Suprapubic skin (tissue), 4 donors: ENCODE data around the gene CNPY3. TPM values are rescaled to one million over a fixed set of nuclear protein-coding genes. Genes with fewer than 3 reads are reported as not detected.

ENCODE experiments used
- DNase-seq, 2 donors: peaks; one replicate each; pipeline ENCODE4 v3.0.0-alpha.2; 2019; ENCODE audit warnings: low spot score in 2 of 2
- H3K27ac ChIP-seq: fragments of 200-600 bp; sonication (generic); one replicate; pipeline ENCODE4 v1.5.1; 2019
- H3K27me3 ChIP-seq: fragments of 200-600 bp; sonication (generic); one replicate; pipeline ENCODE4 v1.5.1; 2019
- H3K36me3 ChIP-seq: fragments of 200-600 bp; sonication (generic); one replicate; pipeline ENCODE4 v1.5.1; 2019
- H3K4me1 ChIP-seq: fragments of 200-600 bp; sonication (generic); one replicate; pipeline ENCODE4 v1.5.1; 2019
- H3K4me3 ChIP-seq: fragments of 200-600 bp; sonication (generic); one replicate; pipeline ENCODE4 v1.5.1; 2019; ENCODE audit warnings: mild to moderate bottlenecking
- H3K9me3 ChIP-seq: fragments of 200-600 bp; sonication (generic); one replicate; pipeline ENCODE4 v1.5.1; 2019
- EP300 ChIP-seq: sonication (generic); formaldehyde crosslinking; IDR thresholded peaks from one replicate; pipeline ENCODE4 v1.6.1; 2017; ENCODE audit warnings: antibody characterized with exemption
- POLR2A ChIP-seq, 2 donors: fragments of 450-650 bp; IDR thresholded peaks; one replicate each; pipeline ENCODE4 v1.6.1; 2017; ENCODE audit warnings: antibody characterized with exemption in 2 of 2, mild to moderate bottlenecking in 2 of 2, moderate library complexity in 2 of 2
- POLR2AphosphoS5 ChIP-seq, 3 donors: sonication (generic); formaldehyde crosslinking; IDR thresholded peaks; one replicate each; pipeline ENCODE4 v1.6.1; 2017; ENCODE audit warnings: antibody characterized with exemption in 3 of 3
- WGBS: methylation state at CpG from one replicate; pipeline ENCODE4 v1.1.5; 2018; 5-methylcytosine and 5-hydroxymethylcytosine counted together
- total RNA-seq, 4 donors: library from RNA; depleted of rRNA; stranded (reverse); fragments of >200 nt; gene quantifications; one replicate each; pipeline ENCODE4 v1.1.0, GENCODE V29; 2016
- TF ChIP-seq, protein P1 (sequence below), 2 donors: fragments of 200-600 bp in 1 of 2; fragments of 450-650 bp in 1 of 2; sonication (generic) in 1 of 2; IDR thresholded peaks; one replicate each; pipeline ENCODE4 v1.5.1; 2016 to 2019; ENCODE audit warnings: antibody characterized with exemption in 2 of 2, mild to moderate bottlenecking in 1 of 2, moderate library complexity in 1 of 2

Gene CNPY3
- total RNA-seq, 4 donors from 2014 or later: 19.0 to 26.4 (median 23.2) TPM

DNA sequence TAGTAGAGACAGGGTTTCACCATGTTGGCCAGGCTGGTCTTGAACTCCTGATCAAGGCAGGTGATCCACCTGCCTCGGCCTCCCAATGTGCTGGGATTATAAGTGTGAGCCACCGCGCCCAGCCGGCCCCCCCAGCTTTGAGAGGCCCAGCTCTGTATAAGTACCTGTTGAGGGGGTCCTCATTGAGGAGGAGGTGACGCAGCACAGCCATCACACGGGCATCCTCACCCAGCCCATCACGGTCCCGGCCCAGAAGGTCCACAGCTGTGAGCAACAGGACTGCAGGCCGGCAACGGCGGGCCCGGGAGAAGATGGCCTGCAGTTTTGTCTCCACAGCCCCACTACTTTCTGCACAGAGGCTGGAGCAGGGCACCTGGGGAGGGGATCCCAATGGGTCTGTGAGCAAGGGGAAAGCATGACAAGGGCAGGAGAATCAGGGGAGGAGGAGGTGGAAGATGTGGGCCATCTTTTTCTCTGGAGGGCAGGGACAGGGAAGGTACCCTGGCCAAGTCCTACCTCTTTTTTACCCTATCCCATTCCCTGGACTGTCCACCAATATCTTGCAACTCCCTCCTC, 38.9 kb downstream of the CNPY3 start:
- DNase-seq: no peak
- Histone ChIP-seq H3K27me3 (no peaks in the 10 kb centered on the region), H3K4me1 (no peaks in the 10 kb centered on the region), H3K4me3 (no peak overlapping the region), H3K9me3 (no peaks in the 10 kb centered on the region), H3K36me3 (peaks cover 51% of the 10 kb centered on the region), H3K27ac (no peak overlapping the region)
- WGBS: 94% methylated on average over 8 of the region's 12 CpGs
- TF ChIP-seq POLR2AphosphoS5 (IDR thresholded peaks at IDR 0.05): no peak
- no peak for TF ChIP-seq POLR2A (IDR thresholded peaks at IDR 0.05)
- TF ChIP-seq, protein P1, sequence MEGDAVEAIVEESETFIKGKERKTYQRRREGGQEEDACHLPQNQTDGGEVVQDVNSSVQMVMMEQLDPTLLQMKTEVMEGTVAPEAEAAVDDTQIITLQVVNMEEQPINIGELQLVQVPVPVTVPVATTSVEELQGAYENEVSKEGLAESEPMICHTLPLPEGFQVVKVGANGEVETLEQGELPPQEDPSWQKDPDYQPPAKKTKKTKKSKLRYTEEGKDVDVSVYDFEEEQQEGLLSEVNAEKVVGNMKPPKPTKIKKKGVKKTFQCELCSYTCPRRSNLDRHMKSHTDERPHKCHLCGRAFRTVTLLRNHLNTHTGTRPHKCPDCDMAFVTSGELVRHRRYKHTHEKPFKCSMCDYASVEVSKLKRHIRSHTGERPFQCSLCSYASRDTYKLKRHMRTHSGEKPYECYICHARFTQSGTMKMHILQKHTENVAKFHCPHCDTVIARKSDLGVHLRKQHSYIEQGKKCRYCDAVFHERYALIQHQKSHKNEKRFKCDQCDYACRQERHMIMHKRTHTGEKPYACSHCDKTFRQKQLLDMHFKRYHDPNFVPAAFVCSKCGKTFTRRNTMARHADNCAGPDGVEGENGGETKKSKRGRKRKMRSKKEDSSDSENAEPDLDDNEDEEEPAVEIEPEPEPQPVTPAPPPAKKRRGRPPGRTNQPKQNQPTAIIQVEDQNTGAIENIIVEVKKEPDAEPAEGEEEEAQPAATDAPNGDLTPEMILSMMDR (IDR thresholded peaks at IDR 0.05): no peak
- TF ChIP-seq EP300: no peak

DNA sequence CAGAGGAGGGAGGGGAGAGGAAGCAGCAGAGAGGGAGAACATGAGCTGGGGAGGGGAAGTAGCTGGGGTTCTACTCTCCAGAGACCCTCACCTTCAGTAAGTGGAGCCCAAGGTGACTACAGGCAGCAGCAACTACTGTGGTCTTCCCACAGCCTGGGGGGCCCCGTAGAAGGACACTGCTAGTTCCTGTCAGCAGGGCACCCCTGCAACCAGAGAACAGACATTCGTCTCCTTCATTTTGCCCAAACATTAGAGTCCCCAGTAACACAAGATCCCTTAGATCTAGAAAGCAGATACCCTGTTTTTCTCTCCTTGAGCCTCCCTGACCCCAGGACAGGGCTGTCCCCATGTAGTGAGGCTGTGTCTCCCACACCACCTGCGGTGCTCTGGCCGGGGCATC, 39.5 kb downstream of the CNPY3 start:
- no peak overlapping the region for H3K27ac ChIP-seq
- H3K9me3 ChIP-seq: no peaks in the 10 kb centered on the region
- H3K27me3 ChIP-seq: no peaks in the 10 kb centered on the region
- H3K4me3 ChIP-seq: no peak overlapping the region
- no peak for TF ChIP-seq POLR2A (IDR thresholded peaks at IDR 0.05)
- DNase-seq: no peak
- peaks cover 46% of the 10 kb centered on the region for H3K36me3 ChIP-seq
- H3K4me1 ChIP-seq: no peaks in the 10 kb centered on the region
- WGBS: 100% methylated on average over 2 of the region's 4 CpGs

DNA sequence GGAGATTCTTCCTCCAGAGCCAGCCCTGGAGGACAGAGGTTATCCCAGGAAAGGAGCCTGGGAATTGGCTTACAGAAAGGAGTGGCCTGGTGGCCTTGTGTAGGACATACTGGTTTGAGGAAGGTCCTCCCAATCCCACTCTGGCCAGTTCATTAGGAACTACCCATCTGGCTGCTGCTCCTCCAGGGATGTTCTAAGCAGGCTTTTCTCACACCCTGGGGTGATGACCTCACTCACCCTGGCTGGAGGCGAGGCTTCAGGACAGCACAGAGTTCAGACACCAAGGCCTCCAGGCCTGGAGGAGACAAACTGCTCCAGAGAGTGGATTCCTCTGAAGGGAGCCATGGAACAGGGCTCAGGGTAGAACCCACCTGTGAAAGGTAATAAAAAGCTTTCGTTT, 40.2 kb downstream of the CNPY3 start:
- Histone ChIP-seq H3K4me1 (no peaks in the 10 kb centered on the region), H3K27ac (no peak overlapping the region), H3K4me3 (no peak overlapping the region), H3K36me3 (peaks cover 39% of the 10 kb centered on the region), H3K9me3 (no peaks in the 10 kb centered on the region), H3K27me3 (no peaks in the 10 kb centered on the region)
- 93% methylated on average over 2 of the region's 2 CpGs for WGBS
- TF ChIP-seq POLR2AphosphoS5 (IDR thresholded peaks at IDR 0.05): no peak
- TF ChIP-seq, protein P1 (IDR thresholded peaks at IDR 0.05): no peak
- no peak for TF ChIP-seq EP300
- no peak for TF ChIP-seq POLR2A (IDR thresholded peaks at IDR 0.05)
- no peak for DNase-seq

DNA sequence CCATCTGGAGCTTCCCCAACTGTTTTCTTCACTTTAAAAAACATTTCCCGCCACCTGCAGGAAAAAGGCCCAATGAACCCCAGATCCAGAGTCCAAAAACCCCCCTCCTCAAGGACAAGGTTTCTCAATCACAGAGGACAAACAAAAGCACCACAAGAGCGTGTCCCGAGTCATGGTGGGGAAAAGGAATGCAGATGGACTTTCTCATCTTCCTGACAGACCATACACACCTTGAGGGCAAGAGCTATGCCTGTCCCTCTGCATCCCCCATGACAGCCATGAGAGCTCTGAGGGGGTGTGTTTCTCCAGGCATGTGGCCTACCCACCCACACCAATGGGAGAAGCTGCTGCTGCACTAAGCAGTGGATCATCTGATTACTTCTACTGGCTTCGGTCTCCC, 40.7 kb downstream of the CNPY3 start:
- H3K36me3 ChIP-seq: peaks cover 34% of the 10 kb centered on the region
- TF ChIP-seq EP300: no peak
- 92% methylated on average over 4 of the region's 4 CpGs for WGBS

DNA sequence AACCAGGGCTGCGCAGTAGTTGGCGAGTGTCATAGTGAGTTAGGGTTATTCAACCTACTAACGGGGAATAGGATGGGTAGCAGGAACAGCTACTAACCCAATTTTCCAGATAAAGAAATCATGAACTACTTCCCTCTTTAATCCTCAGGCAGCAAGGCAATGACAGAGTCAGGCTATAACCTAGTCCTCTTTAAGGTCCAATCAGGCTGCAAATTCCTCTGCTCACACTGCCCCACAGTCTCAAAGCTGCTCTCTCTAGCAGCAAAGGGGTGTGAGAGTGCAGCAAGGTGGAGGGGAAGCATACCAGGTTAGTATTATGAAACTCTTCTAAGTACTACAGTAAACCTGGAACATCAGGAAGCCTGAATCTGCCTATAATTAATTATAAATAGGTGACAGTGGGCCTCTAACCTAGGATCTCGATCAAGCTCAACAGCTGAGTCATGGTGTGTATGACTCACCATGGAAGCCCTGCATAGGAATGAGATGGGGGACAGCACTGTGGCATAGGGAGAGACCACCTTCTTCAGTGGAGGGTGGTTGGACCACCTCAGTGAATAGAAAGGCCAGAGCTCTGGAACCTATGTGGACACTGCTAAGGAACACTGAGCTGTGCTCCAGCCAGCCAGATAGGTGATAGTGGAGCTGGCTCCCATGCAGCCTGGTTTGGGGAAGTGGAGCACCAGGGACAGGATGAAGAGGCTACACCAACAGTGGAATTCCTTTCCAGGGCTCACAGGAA, 41.8 kb downstream of the CNPY3 start:
- TF ChIP-seq EP300 (no peak), POLR2A (IDR thresholded peaks at IDR 0.05) (no peak), POLR2AphosphoS5 (IDR thresholded peaks at IDR 0.05) (no peak)
- TF ChIP-seq, protein P1 (IDR thresholded peaks at IDR 0.05): no peak
- peaks cover 23% of the 10 kb centered on the region for H3K36me3 ChIP-seq
- DNase-seq: no peak
- H3K9me3 ChIP-seq: no peaks in the 10 kb centered on the region
- H3K27ac ChIP-seq: no peak overlapping the region
- H3K4me3 ChIP-seq: no peak overlapping the region
- WGBS: 74% methylated on average over 4 of the region's 4 CpGs
- peaks cover 3% of the 10 kb centered on the region for H3K4me1 ChIP-seq
- H3K27me3 ChIP-seq: no peaks in the 10 kb centered on the region

More for the DNA sequence above, 40.7 kb downstream of the CNPY3 start:
- no peaks in the 10 kb centered on the region for H3K9me3 ChIP-seq
- no peak for DNase-seq
- H3K4me3 ChIP-seq: no peak overlapping the region
- H3K27ac ChIP-seq: no peak overlapping the region
- H3K4me1 ChIP-seq: no peaks in the 10 kb centered on the region
- no peaks in the 10 kb centered on the region for H3K27me3 ChIP-seq

DNA sequence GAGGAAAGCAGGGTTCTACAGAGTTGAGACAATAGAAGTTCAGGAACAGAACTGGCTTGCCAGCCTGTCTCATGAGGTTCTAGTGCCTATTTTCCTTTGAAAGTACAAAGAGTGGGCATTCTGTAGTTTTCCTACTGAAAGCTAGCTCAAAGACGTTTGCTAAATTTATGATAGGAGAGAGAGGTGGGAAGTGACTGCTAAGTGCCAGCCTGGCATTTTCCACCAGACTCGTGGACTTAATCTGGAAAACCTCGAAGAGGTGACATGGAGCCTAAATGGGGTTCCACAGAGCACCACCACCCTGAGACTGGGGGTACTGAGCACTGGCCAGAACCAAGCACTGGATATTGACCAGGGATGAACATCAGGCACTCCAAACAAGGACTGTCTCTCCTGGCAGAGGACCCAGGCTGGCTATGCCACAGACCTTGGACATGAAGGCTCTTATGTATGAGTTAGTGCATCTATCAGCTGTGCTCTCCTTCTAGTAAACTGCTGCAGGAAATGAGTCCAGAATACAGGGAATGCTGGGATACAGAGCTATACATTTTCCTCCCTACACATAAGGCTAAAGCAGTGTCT, 42.6 kb downstream of the CNPY3 start:
- no peaks in the 10 kb centered on the region for H3K9me3 ChIP-seq
- no peak for TF ChIP-seq EP300
- no peak overlapping the region for H3K4me3 ChIP-seq
- WGBS: 91% methylated on average over 3 of the region's 3 CpGs
- H3K27me3 ChIP-seq: no peaks in the 10 kb centered on the region
- peaks cover 3% of the 10 kb centered on the region for H3K4me1 ChIP-seq
- DNase-seq: no peak
- H3K36me3 ChIP-seq: peaks cover 17% of the 10 kb centered on the region
- no peak overlapping the region for H3K27ac ChIP-seq
